ENCODE results near the gene VEGFB.

DNA sequence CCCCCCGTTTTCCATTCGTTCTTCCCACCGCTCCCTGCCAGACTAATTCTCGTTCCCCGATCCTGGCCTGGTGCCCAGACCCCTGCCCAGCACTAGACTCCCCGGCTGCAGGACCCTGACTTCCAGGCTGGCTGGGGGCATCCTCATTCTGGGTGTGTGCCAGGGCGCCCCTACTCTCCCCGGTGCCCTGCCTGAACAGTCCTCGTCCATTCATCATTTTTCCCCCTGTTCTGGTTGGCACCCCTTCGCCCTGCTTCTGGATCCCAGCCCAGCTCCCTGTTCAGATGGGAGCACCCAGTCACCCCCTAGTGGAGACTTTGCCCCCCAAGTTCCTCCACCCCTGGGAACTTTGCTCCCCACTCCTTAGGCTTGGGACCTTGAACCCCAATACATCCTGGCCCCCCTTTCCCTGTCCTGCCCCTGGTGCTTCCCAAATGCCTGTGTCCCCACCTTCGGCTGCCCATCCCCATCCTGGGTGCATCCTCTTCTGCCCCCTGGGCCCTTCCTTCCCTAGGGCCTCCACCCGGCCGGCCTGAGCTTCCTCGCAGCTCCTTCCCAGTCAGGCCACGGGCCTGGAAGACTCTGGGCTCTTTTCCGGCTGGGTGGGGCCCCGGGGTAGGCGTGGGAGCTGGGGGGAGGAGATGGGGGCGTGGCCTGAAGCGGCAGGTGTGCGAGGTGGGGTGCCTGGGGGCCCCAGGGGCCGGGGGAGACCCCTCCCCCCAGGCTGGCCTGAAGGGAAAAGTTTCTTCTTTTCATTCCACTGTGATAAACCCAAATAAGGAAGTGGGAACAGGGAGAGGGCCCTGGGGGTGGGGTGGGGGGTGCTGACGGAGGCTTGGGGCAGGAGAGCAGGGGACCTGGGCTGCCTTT is 17.9 kb downstream of the VEGFB start:
- TF ChIP-seq POLR2A (IDR thresholded peaks at IDR 0.05), result peak in 1 of 2 donors; percentile 17
- TF ChIP-seq, protein P1, sequence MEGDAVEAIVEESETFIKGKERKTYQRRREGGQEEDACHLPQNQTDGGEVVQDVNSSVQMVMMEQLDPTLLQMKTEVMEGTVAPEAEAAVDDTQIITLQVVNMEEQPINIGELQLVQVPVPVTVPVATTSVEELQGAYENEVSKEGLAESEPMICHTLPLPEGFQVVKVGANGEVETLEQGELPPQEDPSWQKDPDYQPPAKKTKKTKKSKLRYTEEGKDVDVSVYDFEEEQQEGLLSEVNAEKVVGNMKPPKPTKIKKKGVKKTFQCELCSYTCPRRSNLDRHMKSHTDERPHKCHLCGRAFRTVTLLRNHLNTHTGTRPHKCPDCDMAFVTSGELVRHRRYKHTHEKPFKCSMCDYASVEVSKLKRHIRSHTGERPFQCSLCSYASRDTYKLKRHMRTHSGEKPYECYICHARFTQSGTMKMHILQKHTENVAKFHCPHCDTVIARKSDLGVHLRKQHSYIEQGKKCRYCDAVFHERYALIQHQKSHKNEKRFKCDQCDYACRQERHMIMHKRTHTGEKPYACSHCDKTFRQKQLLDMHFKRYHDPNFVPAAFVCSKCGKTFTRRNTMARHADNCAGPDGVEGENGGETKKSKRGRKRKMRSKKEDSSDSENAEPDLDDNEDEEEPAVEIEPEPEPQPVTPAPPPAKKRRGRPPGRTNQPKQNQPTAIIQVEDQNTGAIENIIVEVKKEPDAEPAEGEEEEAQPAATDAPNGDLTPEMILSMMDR (IDR thresholded peaks at IDR 0.05), result peak in 4 of 6 experiments; percentile 10 to 26 (median 14)
